Hepatocyte (in vitro differentiated cells): ENCODE data around the gene VWA5B1. TPM values are rescaled to one million over a fixed set of nuclear protein-coding genes. Genes with fewer than 3 reads are reported as not detected.

Experiments
- DNase-seq: peaks from one replicate; pipeline ENCODE4 v3.0.0-alpha.2; 2016; ENCODE audit warnings: low spot score
- H2AFZ ChIP-seq: fragments of 200-600 bp; sonication (generic); 2 replicates; pipeline ENCODE4 v1.6.0; 2016; ENCODE audit warnings: antibody characterized with exemption, mild to moderate bottlenecking
- H3K27ac ChIP-seq: fragments of 200-600 bp; sonication (generic); 2 replicates; pipeline ENCODE4 v1.5.1; 2016; ENCODE audit warnings: mild to moderate bottlenecking
- H3K27me3 ChIP-seq: fragments of 200-600 bp; sonication (generic); 2 replicates; pipeline ENCODE4 v1.6.1; 2016
- H3K36me3 ChIP-seq: fragments of 200-600 bp; sonication (generic); replicated peaks from 2 replicates; pipeline ENCODE4 v1.5.1; 2016; ENCODE audit warnings: low read depth; ENCODE audit not compliant: insufficient read depth
- H3K4me1 ChIP-seq: fragments of 200-600 bp; sonication (generic); 2 replicates; pipeline ENCODE4 v1.5.1; 2016; ENCODE audit warnings: mild to moderate bottlenecking, moderate library complexity; ENCODE audit not compliant: insufficient read depth
- H3K4me2 ChIP-seq: fragments of 200-600 bp; sonication (generic); 2 replicates; pipeline ENCODE4 v1.6.0; 2016
- H3K4me3 ChIP-seq: fragments of 200-600 bp; sonication (generic); 2 replicates; pipeline ENCODE4 v1.5.1; 2016; ENCODE audit warnings: mild to moderate bottlenecking
- H3K79me2 ChIP-seq: fragments of 200-600 bp; sonication (generic); 2 replicates; pipeline ENCODE4 v1.6.0; 2017; ENCODE audit warnings: mild to moderate bottlenecking
- H3K9me2 ChIP-seq: fragments of 200-600 bp; sonication (generic); replicated peaks from 2 replicates; pipeline ENCODE4 v1.6.0; 2017; ENCODE audit warnings: mild to moderate bottlenecking; ENCODE audit not compliant: insufficient read depth
- H3K9me3 ChIP-seq: fragments of 200-600 bp; sonication (generic); 2 replicates; pipeline ENCODE4 v1.5.1; 2016; ENCODE audit warnings: low read depth, mild to moderate bottlenecking
- H4K20me1 ChIP-seq: fragments of 200-600 bp; sonication (generic); 2 replicates; pipeline ENCODE4 v1.6.0; 2016; ENCODE audit warnings: mild to moderate bottlenecking; ENCODE audit not compliant: insufficient read depth, poor library complexity, severe bottlenecking
- CTCF ChIP-seq: fragments of 200-600 bp; sonication (generic); IDR thresholded peaks from 2 replicates; pipeline ENCODE4 v1.5.1; 2016; ENCODE audit warnings: antibody characterized with exemption, mild to moderate bottlenecking; ENCODE audit not compliant: poor library complexity
- EZH2 ChIP-seq: fragments of 200-600 bp; sonication (generic); IDR thresholded peaks from 2 replicates; pipeline ENCODE4 v1.6.1; 2016; ENCODE audit warnings: antibody characterized with exemption, mild to moderate bottlenecking, borderline replicate concordance
- EZH2phosphoT487 ChIP-seq: fragments of 200-600 bp; sonication (generic); IDR thresholded peaks from one replicate; pipeline ENCODE4 v1.6.1; 2018; ENCODE audit warnings: antibody characterized with exemption, mild to moderate bottlenecking, low read depth, moderate library complexity; ENCODE audit not compliant: unreplicated experiment, severe bottlenecking
- WGBS: methylation state at CpG from one replicate; pipeline ENCODE4 v1.1.6; 2016; ENCODE audit warnings: low lambda C conversion rate; ENCODE audit errors: missing lambda C conversion rate; 5-methylcytosine and 5-hydroxymethylcytosine counted together
- polyA plus RNA-seq: library from polyadenylated mRNA; unstranded; fragments of >200 nt; fragmentation: Nextera tagmentation; extraction: Ambion mirVana; gene quantifications from 2 replicates; pipeline ENCODE4 v1.2.1, GENCODE V29; 2016
- total RNA-seq: library from RNA; depleted of rRNA; stranded (reverse); fragments of >200 nt; gene quantifications from 2 replicates; pipeline ENCODE4 v1.2.3, GENCODE V29; 2014

VWA5B1 gene
- total and polyA plus RNA-seq, 2 experiments from 2014 or later: 0.33 to 0.35 TPM

DNA sequence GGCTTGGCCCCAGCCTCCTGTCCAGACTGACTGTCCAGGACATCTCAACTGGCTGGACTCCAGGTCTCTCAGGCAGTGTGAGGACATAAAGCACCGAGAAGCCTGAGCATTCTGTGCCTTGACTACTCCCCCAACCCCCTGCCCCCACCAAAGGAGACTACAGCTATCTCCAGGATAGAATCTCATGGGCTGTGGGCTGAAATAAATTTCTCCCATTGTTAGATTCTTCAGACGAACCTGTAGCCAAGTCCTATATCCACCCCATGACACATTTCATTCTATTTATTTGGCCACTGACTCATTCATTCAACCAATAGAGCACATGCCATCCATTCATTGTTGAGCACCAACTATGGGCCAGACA is 11.4 kb downstream of the VWA5B1 start:
- DNase-seq: no peak
- H3K4me3 ChIP-seq: no peak overlapping the region
- no peak overlapping the region for H3K27ac ChIP-seq
- WGBS: 72% methylated on average over 2 of the region's 2 CpGs
- TF ChIP-seq EZH2phosphoT487 (no peak), CTCF (no peak), EZH2 (no peak)
- H3K27me3 ChIP-seq: no peaks in the 10 kb centered on the region
- H3K9me3 ChIP-seq: no peaks in the 10 kb centered on the region
- no peaks in the 10 kb centered on the region for H3K9me2 ChIP-seq
- no peaks in the 10 kb centered on the region for H4K20me1 ChIP-seq
- H3K36me3 ChIP-seq: no peaks in the 10 kb centered on the region
- no peak overlapping the region for H3K4me2 ChIP-seq
- no peaks in the 10 kb centered on the region for H3K4me1 ChIP-seq
- H3K79me2 ChIP-seq: no peaks in the 10 kb centered on the region
- no peak overlapping the region for H2AFZ ChIP-seq

DNA sequence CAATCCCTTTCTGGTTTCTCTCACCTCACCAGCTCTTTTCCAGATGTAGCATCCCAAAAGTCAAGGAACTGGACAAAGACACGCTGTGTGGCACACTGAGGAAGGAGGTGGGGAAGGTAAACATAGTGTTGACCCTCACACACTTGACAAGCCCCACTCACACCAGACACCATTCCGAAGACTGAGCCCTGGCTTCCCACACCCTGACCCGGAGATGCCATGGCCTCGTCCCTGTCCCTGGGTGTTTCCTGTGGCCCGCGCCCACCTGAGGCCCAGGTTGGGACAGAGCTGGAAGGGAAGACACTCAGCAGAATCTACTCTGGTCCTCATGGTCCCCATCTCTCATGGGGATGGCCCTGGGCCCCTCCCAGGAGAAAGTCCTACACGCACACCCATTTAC is 16.4 kb downstream of the VWA5B1 start:
- no peaks in the 10 kb centered on the region for H3K79me2 ChIP-seq
- H3K9me3 ChIP-seq: no peaks in the 10 kb centered on the region
- no peak overlapping the region for H2AFZ ChIP-seq
- H3K4me1 ChIP-seq: no peaks in the 10 kb centered on the region
- DNase-seq: no peak
- H4K20me1 ChIP-seq: no peaks in the 10 kb centered on the region
- no peaks in the 10 kb centered on the region for H3K27me3 ChIP-seq
- no peak overlapping the region for H3K27ac ChIP-seq
- no peaks in the 10 kb centered on the region for H3K9me2 ChIP-seq
- no peak overlapping the region for H3K4me3 ChIP-seq
- WGBS: 90% methylated on average over 7 of the region's 7 CpGs
- no peak overlapping the region for H3K4me2 ChIP-seq
- TF ChIP-seq EZH2: no peak
- TF ChIP-seq EZH2phosphoT487: no peak
- TF ChIP-seq CTCF: no peak
- no peaks in the 10 kb centered on the region for H3K36me3 ChIP-seq

- TF ChIP-seq EZH2 (no peak), EZH2phosphoT487 (no peak), CTCF (no peak)
- Histone ChIP-seq H2AFZ (no peak overlapping the region), H3K36me3 (no peaks in the 10 kb centered on the region), H4K20me1 (no peaks in the 10 kb centered on the region), H3K4me1 (no peaks in the 10 kb centered on the region), H3K79me2 (no peaks in the 10 kb centered on the region), H3K4me2 (no peak overlapping the region), H3K4me3 (no peak overlapping the region), H3K27ac (no peak overlapping the region), H3K9me3 (no peaks in the 10 kb centered on the region), H3K27me3 (no peaks in the 10 kb centered on the region), H3K9me2 (no peaks in the 10 kb centered on the region)
- 52% methylated on average over 5 of the region's 5 CpGs for WGBS
- no peak for DNase-seq
Observed at GRCh38 chr1:20308569-20308968, 17.9 kb downstream of the VWA5B1 start.

DNA sequence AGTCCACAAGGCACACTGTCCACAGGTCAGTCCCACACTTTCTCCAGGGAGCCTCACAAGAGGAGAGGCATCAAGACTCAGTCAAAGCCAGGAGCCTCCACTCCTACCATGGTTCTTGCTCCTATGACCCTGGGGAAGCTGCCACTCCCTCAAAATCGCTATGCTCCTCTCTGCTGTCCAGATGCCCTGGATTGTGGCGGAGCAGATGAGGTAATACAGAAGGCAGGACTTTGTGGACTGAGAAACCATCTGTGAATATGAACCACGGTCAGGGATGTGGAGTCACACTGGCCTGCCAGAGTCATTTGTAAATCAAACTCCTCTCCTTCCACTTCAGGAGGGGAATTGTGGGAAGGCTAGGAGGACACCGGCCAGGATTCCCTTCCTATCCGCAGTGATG is 20.6 kb downstream of the VWA5B1 start:
- no peaks in the 10 kb centered on the region for H4K20me1 ChIP-seq
- no peaks in the 10 kb centered on the region for H3K36me3 ChIP-seq
- H3K79me2 ChIP-seq: no peaks in the 10 kb centered on the region
- no peaks in the 10 kb centered on the region for H3K27me3 ChIP-seq
- DNase-seq: no peak
- H3K27ac ChIP-seq: no peak overlapping the region
- TF ChIP-seq EZH2: no peak
- no peak for TF ChIP-seq EZH2phosphoT487
- TF ChIP-seq CTCF: no peak
- H3K4me2 ChIP-seq: no peak overlapping the region
- H3K4me3 ChIP-seq: no peak overlapping the region
- H2AFZ ChIP-seq: no peak overlapping the region
- no peaks in the 10 kb centered on the region for H3K9me2 ChIP-seq
- WGBS: 93% methylated on average over 5 of the region's 5 CpGs
- no peaks in the 10 kb centered on the region for H3K4me1 ChIP-seq
- no peaks in the 10 kb centered on the region for H3K9me3 ChIP-seq
